OCI-LY3 (cell line): Measurements from ENCODE around the gene SARS1.

Source experiments
- EZH2phosphoT487 ChIP-seq: fragments of 200-600 bp; shearing (Covaris generic); IDR thresholded peaks from 2 replicates; pipeline ENCODE4 v1.6.1; 2018; ENCODE audit warnings: antibody characterized with exemption, mixed run types, low read depth
- TF ChIP-seq, protein P1 (sequence below): fragments of 200-600, 300-600 bp; sonication (generic); IDR thresholded peaks from 2 replicates; pipeline ENCODE4 v1.5.1; 2014; ENCODE audit warnings: antibody characterized with exemption, low read length, low read depth

DNA sequence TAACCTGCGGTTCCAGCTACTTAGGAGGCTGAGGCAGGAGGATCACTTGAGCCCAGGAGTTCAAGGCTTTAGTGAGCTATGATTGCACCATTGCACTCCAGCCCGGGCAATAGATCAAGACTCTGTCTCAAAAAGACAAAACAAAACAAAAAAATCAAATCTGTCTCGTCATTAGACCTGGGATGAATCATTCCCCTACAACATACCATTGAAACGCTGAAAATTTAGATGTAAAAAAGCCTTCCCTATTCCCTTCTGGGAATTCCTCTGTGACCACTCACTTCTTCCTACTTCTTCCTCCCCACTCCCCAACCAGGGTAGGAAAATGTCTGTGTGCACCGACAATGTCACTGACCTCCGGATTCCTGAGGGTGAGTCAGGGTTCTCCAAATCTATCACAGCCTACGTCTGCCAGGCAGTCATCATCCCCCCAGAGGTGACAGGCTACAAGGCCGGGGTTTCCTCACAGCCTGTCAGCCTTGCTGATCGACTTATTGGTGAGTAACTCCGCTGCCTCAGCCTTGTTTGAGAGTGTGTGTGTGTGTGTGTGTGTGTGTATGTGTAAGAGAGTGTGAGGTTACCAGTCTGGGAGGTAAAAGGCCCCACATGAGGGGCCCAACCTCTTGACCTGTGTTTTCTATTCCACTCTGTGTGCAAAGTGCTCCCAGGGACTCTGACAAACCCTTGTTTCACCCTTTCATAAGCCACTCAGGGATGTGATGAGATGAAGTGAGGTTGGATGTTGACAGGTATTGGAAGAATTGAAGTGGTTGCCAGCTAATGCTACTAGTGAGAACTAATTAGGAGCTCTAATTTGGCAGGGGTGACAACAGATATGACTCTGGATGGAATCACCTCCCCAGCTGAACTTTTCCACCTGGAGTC lies 16.3 kb upstream of the SARS1 start:
- TF ChIP-seq, protein P1, sequence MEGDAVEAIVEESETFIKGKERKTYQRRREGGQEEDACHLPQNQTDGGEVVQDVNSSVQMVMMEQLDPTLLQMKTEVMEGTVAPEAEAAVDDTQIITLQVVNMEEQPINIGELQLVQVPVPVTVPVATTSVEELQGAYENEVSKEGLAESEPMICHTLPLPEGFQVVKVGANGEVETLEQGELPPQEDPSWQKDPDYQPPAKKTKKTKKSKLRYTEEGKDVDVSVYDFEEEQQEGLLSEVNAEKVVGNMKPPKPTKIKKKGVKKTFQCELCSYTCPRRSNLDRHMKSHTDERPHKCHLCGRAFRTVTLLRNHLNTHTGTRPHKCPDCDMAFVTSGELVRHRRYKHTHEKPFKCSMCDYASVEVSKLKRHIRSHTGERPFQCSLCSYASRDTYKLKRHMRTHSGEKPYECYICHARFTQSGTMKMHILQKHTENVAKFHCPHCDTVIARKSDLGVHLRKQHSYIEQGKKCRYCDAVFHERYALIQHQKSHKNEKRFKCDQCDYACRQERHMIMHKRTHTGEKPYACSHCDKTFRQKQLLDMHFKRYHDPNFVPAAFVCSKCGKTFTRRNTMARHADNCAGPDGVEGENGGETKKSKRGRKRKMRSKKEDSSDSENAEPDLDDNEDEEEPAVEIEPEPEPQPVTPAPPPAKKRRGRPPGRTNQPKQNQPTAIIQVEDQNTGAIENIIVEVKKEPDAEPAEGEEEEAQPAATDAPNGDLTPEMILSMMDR: no peak
- no peak for TF ChIP-seq EZH2phosphoT487
